B cell (primary cell): ENCODE results near the gene ARHGAP15. TPM values are rescaled to one million over a fixed set of nuclear protein-coding genes. Genes with fewer than 3 reads are reported as not detected.

Experiments used
- ATAC-seq: fragments of 200-7000 bp; cut with Tn5 transposase; one replicate; pipeline ENCODE4 v1.10.0; 2021; ENCODE audit warnings: low read depth, mild to moderate bottlenecking, moderate number of reproducible peaks, moderate library complexity
- CTCF ChIA-PET: fragments of 350-600 bp; sonication (Branson Sonifier 250); formaldehyde crosslinking; loops from one replicate; lab custom pipeline; 2021; ENCODE audit warnings: antibody characterized with exemption, inconsistent platforms; lab: Charles Lee
- POLR2A ChIA-PET: fragments of 350-600 bp; sonication (Branson Sonifier 250); formaldehyde crosslinking; loops from one replicate; lab custom pipeline; 2021; ENCODE audit warnings: antibody characterized with exemption; lab: Charles Lee
- DNase-seq: peaks from one replicate; pipeline ENCODE4 v3.0.0; 2013
- H2AFZ ChIP-seq: 2 replicates; pipeline ENCODE4 v1.6.1; 2012; ENCODE audit warnings: mild to moderate bottlenecking, low read depth, low read length; ENCODE audit not compliant: insufficient read depth, poor library complexity, severe bottlenecking
- H3K27ac ChIP-seq, 2 donors: 1 replicate in 1 of 2; 2 replicates in 1 of 2; pipeline ENCODE4 v1.5.1; 2012 to 2013; ENCODE audit warnings: low read length in 2 of 2, mild to moderate bottlenecking in 2 of 2, moderate library complexity in 1 of 2
- H3K27me3 ChIP-seq, 4 experiments: fragments of 200-600 bp in 1 of 4; sonication (generic) in 1 of 4; replicated peaks in 1 of 4; 1 replicate in 2 of 4; 2 replicates in 2 of 4; pipeline versions ENCODE4 v1.6.1 to v1.7.0; 2013 to 2016; ENCODE audit warnings: low read length in 3 of 4, mild to moderate bottlenecking in 2 of 4, mixed read lengths in 1 of 4, moderate library complexity in 1 of 4; ENCODE audit not compliant: insufficient read depth in 4 of 4, control insufficient read depth in 3 of 4; ENCODE audit errors: control extremely low read depth in 1 of 4
- H3K36me3 ChIP-seq, 2 experiments: replicated peaks in 1 of 2; 1 replicate in 1 of 2; 2 replicates in 1 of 2; pipeline versions ENCODE4 v1.6.1 to v1.7.1; 2013; ENCODE audit warnings: low read length in 1 of 2; ENCODE audit not compliant: insufficient read depth in 2 of 2, control insufficient read depth in 1 of 2; ENCODE audit errors: control extremely low read depth in 1 of 2, extremely low read depth in 1 of 2
- H3K4me1 ChIP-seq, 2 donors: fragments of 200-600 bp in 1 of 2; sonication (generic) in 1 of 2; 1 replicate in 1 of 2; 2 replicates in 1 of 2; pipeline versions ENCODE4 v1.5.1 to v1.6.1; 2013 to 2017; ENCODE audit warnings: low read length in 2 of 2; ENCODE audit not compliant: control insufficient read depth in 2 of 2, insufficient read depth in 2 of 2
- H3K4me2 ChIP-seq: replicated peaks from 2 replicates; pipeline ENCODE3; 2012; ENCODE audit warnings: mild to moderate bottlenecking, low read depth, low read length; ENCODE audit not compliant: poor library complexity, severe bottlenecking
- H3K4me3 ChIP-seq, 5 experiments: fragments of 200-600 bp in 1 of 5; sonication (generic) in 1 of 5; 1 replicate in 3 of 5; 2 replicates in 2 of 5; pipeline versions ENCODE4 v1.5.1 to v1.7.0; 2011 to 2016; ENCODE audit warnings: low read length in 4 of 5, mild to moderate bottlenecking in 4 of 5, low read depth in 2 of 5, control low read depth in 1 of 5, moderate library complexity in 1 of 5; ENCODE audit not compliant: insufficient read depth in 1 of 5; ENCODE audit errors: control extremely low read depth in 1 of 5, extremely low read depth in 1 of 5
- H3K79me2 ChIP-seq: fragments of 200-600 bp; sonication (generic); one replicate; pipeline ENCODE4 v1.6.0; 2016; ENCODE audit warnings: low read length; ENCODE audit not compliant: control insufficient read depth, insufficient read depth
- H3K9ac ChIP-seq: fragments of 200-600 bp; sonication (generic); 2 replicates; pipeline ENCODE4 v1.6.1; 2017; ENCODE audit warnings: mild to moderate bottlenecking, low read length, moderate library complexity
- H3K9me3 ChIP-seq, 3 donors: one replicate each; pipeline versions ENCODE4 v1.6.1 to v1.7.1; 2013; ENCODE audit warnings: low read length in 2 of 3; ENCODE audit not compliant: control insufficient read depth in 2 of 3, insufficient read depth in 1 of 3; ENCODE audit errors: control extremely low read depth in 1 of 3
- H4K20me1 ChIP-seq: 2 replicates; pipeline ENCODE4 v1.6.0; 2012; ENCODE audit warnings: mild to moderate bottlenecking, low read length; ENCODE audit not compliant: insufficient read depth, control insufficient read depth, poor library complexity, severe bottlenecking
- H3K27ac Mint-ChIP-seq: one replicate; pipeline ENCODE4 v1.8.0; 2021; ENCODE audit warnings: mixed read lengths
- H3K27me3 Mint-ChIP-seq: one replicate; pipeline ENCODE4 v1.8.0; 2021; ENCODE audit warnings: mixed read lengths
- H3K4me1 Mint-ChIP-seq: one replicate; pipeline ENCODE4 v1.8.0; 2021; ENCODE audit warnings: mixed read lengths
- H3K4me3 Mint-ChIP-seq: one replicate; pipeline ENCODE4 v1.8.0; 2021; ENCODE audit warnings: mixed read lengths
- H3K9me3 Mint-ChIP-seq: one replicate; pipeline ENCODE4 v1.8.0; 2022; ENCODE audit warnings: mixed read lengths; ENCODE audit not compliant: insufficient read depth
- EZH2 ChIP-seq: IDR thresholded peaks from 2 replicates; pipeline ENCODE4 v1.6.1; 2012; ENCODE audit warnings: borderline replicate concordance, low read depth, mild to moderate bottlenecking, moderate library complexity, low read length; ENCODE audit not compliant: insufficient read depth, poor library complexity, severe bottlenecking
- WGBS: methylation state at CpG from one replicate; pipeline ENCODE4 v1.1.5; 2013; ENCODE audit warnings: missing lambda C conversion rate; ENCODE audit not compliant: insufficient coverage; 5-methylcytosine and 5-hydroxymethylcytosine counted together
- intact Hi-C: fragments of 100-400 bp; cut with micrococcal nuclease; formaldehyde crosslinking; loops from one replicate; pipeline ENCODE4 v1.10.0; 2022
- polyA plus RNA-seq: library from polyadenylated mRNA; depleted of rRNA; stranded (reverse); fragments of >200 nt; gene quantifications from 2 replicates; pipeline ENCODE4 v1.2.3, GENCODE V29; 2012
- total RNA-seq, 2 donors: library from RNA; stranded (reverse); fragments of 120-200 nt in 1 of 2; gene quantifications; 1 replicate in 1 of 2; 2 replicates in 1 of 2; pipeline versions ENCODE4 v1.2.3 to v1.2.4, GENCODE V29; 2013 to 2022
- TF ChIP-seq, protein P1 (sequence below): fragments of 200-600 bp; IDR thresholded peaks from one replicate; pipeline ENCODE4 v1.8.0; 2022; ENCODE audit warnings: antibody characterized with exemption, mild to moderate bottlenecking

Gene ARHGAP15
- total and polyA plus RNA-seq, 2 donors (not counting 1 experiment from before 2014, with no cell fraction given) = 58.6 to 187 TPM

DNA sequence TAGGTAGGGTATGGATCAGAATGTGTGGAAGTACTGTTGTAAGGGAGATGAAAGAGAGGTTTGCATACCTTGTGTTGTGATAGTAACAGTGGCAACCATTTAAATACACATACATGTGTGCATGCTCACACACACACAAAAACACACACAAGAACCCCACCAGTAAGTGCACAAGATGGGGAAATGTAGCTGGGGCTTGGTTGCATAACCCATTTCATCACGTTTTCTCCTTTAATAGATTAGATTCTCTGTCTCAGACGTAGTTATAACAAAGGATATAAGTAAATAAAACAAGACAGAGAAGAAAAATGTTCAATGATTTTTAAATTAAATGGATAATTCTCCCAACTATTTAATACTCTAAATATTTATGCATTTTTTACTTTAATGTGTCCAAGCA lies 13.4 kb downstream of the ARHGAP15 start:
- no CpG with 5 or more reads among the region's 2 CpGs for WGBS
- Histone ChIP-seq H3K9me3 (no peaks in the 10 kb centered on the region), H3K4me3 (no peak overlapping the region), H3K27me3 (no peaks in the 10 kb centered on the region), H3K4me2 (peak overlapping the region; percentile 68), H3K27ac (peak overlapping the region in 1 of 2 donors; percentile 80), H4K20me1 (peaks cover 8% of the 10 kb centered on the region), H3K79me2 (peaks cover 100% of the 10 kb centered on the region), H3K4me1 (peaks cover 69 to 87% of the 10 kb centered on the region in 2 donors), H3K36me3 (peaks cover 0 to 5% of the 10 kb centered on the region in 2 experiments), H2AFZ (no peak overlapping the region), H3K9ac (no peak overlapping the region)
- DNase-seq = no peak
- intact Hi-C loops = loop anchor here (5.0 kb wide), 1 partner anchor 35 kb away; no protein-coding TSS in a partner anchor
- TF ChIP-seq EZH2 = no peak
- TF ChIP-seq, protein P1, sequence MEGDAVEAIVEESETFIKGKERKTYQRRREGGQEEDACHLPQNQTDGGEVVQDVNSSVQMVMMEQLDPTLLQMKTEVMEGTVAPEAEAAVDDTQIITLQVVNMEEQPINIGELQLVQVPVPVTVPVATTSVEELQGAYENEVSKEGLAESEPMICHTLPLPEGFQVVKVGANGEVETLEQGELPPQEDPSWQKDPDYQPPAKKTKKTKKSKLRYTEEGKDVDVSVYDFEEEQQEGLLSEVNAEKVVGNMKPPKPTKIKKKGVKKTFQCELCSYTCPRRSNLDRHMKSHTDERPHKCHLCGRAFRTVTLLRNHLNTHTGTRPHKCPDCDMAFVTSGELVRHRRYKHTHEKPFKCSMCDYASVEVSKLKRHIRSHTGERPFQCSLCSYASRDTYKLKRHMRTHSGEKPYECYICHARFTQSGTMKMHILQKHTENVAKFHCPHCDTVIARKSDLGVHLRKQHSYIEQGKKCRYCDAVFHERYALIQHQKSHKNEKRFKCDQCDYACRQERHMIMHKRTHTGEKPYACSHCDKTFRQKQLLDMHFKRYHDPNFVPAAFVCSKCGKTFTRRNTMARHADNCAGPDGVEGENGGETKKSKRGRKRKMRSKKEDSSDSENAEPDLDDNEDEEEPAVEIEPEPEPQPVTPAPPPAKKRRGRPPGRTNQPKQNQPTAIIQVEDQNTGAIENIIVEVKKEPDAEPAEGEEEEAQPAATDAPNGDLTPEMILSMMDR = no peak
- ATAC-seq = no peak
- Mint-ChIP-seq H3K4me1 (peaks cover 90% of the 10 kb centered on the region), H3K9me3 (no peaks in the 10 kb centered on the region), H3K4me3 (peak overlapping the region; percentile 63), H3K27me3 (no peaks in the 10 kb centered on the region), H3K27ac (peak overlapping the region; percentile 88)
- ChIA-PET CTCF (interaction anchor here (1.4 to 4.6 kb wide), 7 partner anchors 12 to 142 kb away, joined by 3 to 47 read pairs (median 6); partner anchors contain the start of gene ARHGAP15), POLR2A (interaction anchor here (0.7 to 4.2 kb wide), 2 partner anchors 8 to 13 kb away, joined by 3 to 23 read pairs; partner anchors contain the start of gene ARHGAP15)

DNA sequence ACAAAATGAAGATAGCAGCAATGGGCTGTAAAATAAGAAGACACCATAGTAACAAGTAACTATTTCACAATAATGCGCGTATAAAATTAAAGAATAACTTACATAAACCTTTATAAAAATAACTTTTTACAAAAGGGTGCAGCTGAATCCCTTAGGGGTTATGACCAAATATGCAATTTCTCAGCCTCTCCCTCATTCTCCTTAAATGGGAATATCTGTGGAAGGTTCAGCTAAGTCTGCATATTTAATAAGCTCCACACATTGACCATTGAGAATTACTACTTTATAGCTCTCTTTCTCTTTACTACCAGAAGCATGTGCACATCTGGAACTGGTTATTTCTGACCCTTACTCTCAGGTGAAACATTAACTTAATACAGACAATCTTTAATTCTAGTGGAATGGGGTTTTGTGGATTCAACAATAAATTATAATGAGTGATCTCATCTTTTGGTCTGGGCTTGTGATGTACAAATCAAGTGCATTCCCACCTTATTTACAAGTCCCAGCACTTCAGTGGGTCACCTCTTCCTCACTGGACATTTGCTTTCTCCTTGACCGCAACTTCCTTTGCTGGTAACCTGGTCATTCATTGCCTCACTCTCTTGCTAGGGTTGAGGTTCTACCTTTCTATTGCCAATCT lies 15.7 kb downstream of the ARHGAP15 start:
- Mint-ChIP-seq H3K27ac (no peak overlapping the region), H3K9me3 (no peaks in the 10 kb centered on the region), H3K4me3 (no peak overlapping the region), H3K4me1 (peaks cover 89% of the 10 kb centered on the region), H3K27me3 (no peaks in the 10 kb centered on the region)
- Histone ChIP-seq H3K9me3 (no peaks in the 10 kb centered on the region), H3K4me3 (no peak overlapping the region), H3K79me2 (peaks cover 100% of the 10 kb centered on the region), H3K27me3 (no peaks in the 10 kb centered on the region), H3K36me3 (peaks cover 0 to 5% of the 10 kb centered on the region in 2 experiments), H3K9ac (no peak overlapping the region), H3K4me2 (no peak overlapping the region), H4K20me1 (no peaks in the 10 kb centered on the region), H3K27ac (no peak overlapping the region), H3K4me1 (peaks cover 68 to 86% of the 10 kb centered on the region in 2 donors), H2AFZ (no peak overlapping the region)
- POLR2A ChIA-PET = no interaction called here
- DNase-seq (no peak), ATAC-seq (no peak)
- WGBS = 100% methylated on average over 1 of the region's 3 CpGs
- CTCF ChIA-PET = interaction anchor here (1.0 to 2.2 kb wide), 7 partner anchors 13 to 114 kb away, joined by 3 to 6 read pairs (median 5); no protein-coding TSS in a partner anchor
- TF ChIP-seq EZH2 = no peak
- TF ChIP-seq, protein P1 = no peak
- intact Hi-C loops = loop anchor here (5.0 kb wide), 1 partner anchor 32 kb away; no protein-coding TSS in a partner anchor
